GM21825 (cell line): ENCODE measurements around the gene CLCN7.
"Not testable (repeated sequence)": the region's sequence is repeated elsewhere in the genome, so short reads cannot be mapped to it uniquely, and the experiment has no call there.

Experiments
- ATAC-seq: cut with Tn5 transposase; IDR thresholded peaks from one replicate; pipeline ENCODE4 v1.9.1; 2021; ENCODE audit warnings: mild to moderate bottlenecking, moderate library complexity; ENCODE audit not compliant: unreplicated experiment

Gene CLCN7

DNA sequence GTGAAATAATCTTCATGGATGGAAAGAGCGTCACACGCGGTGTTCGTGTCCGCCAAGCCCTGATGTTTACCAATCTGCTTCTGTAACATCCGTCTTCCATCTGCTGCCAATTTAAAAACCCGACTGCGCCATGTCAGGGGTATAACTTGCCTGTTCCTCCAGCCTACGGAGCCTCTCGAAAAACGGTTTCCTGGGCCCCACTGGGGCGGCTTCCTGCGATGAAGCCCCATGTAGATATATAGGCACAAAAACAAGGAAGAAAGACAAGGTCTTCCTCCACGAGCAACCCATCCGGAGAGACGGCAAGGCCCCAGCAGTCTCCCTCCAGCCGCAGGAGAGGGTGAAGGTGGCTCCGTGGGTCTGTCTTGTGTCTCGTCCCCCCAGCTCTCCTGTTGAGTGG, 13.8 kb upstream of the CLCN7 start, which contains the start of gene PTX4:
TSS of gene PTX4 (minus strand) at position 326 of the 400 bp plus-strand sequence. CDS start at position 291, 35 bp downstream.
- ATAC-seq = no peak

DNA sequence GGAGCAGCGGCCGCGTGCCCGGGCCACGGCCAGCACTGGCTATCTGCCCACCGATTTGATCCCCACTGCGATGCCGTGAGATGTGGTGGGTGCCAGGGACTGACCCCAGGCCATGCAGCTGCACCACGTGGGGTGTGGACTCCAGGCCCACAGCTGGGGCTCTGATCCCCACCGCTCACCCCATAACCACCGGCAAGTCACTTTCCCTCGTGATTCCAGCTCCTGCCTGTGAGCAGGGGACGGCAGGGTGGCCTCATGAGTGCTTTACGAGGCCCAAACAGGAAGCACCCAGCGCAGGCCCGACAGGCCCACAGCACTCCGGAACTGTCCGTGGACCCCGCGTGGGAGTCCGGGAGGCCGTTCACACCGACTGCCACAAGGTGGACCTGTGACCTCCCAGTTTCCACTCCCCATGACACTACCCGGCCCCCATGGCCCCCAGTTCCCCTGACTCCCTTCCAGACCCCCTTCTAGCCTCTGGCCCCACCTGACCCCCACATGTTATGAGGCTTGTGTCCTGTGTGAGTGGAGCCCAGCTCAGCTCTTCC, 13.3 kb upstream of the CLCN7 start:
- ATAC-seq = no peak

- ATAC-seq = no peak
These were observed 12.7 kb upstream of the CLCN7 start for GRCh38 chr16:1487395-1488053.

- ATAC-seq = no peak
These were observed 11.9 kb upstream of the CLCN7 start for GRCh38 chr16:1486551-1487390.

DNA sequence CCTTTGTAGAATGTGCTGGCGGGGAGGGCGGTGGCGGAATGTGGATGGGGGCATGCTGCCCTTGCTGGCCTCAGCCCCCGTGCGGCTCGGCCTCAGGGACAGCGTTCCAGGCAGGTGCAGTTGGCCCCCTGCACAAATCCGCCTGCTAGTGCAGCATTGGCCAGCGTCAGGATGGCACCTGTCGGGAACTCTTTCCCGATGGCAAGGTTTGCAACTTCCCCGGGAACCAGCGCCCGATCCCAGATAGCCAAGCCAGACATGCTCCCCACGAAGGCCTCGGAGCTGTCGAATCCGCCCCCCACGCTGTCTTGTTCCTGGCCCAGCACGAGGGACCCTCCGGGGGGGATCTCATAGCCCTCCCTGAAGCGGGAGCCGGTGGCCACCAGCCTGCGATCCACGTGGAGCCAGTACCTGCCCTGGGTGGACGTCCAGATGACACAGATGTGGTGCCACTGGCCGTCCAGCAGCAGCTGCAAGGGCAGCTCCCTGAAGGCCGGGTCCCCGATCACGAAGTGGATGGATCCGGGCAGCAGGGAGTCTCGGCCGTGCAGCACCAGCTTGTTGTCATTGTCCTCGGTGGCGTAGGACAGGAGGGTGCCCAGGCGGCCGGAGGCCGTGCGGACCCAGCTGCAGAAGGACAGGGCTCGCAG, 11.1 kb upstream of the CLCN7 start:
- ATAC-seq = no peak

GRCh38 chr16:1481906-1482835, 7.3 kb upstream of the CLCN7 start:
- ATAC-seq = no peak

DNA sequence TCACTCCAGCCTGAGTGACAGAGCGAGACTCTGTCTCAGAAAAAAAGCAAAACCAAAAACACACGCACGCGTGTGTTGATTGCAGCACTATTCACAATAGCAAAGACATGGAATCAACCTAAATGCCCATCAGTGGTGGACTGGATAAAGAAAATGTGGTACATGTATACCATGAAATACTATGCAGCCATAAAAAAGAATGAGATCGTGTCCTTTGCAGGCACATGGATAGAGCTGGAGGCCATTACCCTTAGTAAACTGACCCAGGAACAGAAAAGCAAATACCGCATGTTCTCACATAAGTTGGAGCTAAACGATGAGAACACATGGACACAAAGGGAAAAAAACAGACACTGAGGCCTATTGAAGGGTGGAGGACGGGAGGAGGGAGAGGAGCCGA, 4.1 kb upstream of the CLCN7 start:
- ATAC-seq = not testable (repeated sequence)

- no peak for ATAC-seq
These were observed 2.2 kb upstream of the CLCN7 start for GRCh38 chr16:1477033-1477432.

DNA sequence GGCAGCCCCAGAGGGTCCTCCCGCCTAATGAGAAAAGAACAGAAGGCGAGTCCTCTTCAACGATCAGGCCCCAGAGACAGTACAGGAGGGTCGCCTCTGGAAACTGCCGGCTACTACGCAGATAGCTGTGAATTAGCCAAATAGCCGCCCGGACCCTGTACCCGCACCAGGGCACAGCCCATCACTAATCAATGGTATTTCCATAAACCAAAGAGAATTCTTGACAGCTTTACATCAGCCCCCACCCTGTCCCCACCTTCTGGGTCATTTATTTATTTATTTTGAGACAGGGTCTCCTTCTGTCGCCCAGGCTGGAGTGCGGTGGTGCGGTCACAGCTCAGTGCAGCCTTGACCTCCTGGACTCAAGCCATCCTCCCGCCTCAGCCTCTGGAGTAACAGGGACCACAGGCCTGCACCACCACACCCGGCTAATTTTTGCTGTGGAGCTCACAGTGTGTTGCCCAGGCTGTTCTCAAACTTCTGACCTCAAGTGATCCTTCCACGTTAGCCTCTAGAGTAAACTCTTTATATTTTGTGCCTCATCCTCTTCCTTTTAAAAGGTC, 805 bp upstream of the CLCN7 start:
- no peak for ATAC-seq

- peak; percentile 26 for ATAC-seq
These were observed 589 bp downstream of the CLCN7 start for GRCh38 chr16:1474082-1474795.

- ATAC-seq = no peak
These were observed 1.9 kb downstream of the CLCN7 start for GRCh38 chr16:1472974-1473373.

DNA sequence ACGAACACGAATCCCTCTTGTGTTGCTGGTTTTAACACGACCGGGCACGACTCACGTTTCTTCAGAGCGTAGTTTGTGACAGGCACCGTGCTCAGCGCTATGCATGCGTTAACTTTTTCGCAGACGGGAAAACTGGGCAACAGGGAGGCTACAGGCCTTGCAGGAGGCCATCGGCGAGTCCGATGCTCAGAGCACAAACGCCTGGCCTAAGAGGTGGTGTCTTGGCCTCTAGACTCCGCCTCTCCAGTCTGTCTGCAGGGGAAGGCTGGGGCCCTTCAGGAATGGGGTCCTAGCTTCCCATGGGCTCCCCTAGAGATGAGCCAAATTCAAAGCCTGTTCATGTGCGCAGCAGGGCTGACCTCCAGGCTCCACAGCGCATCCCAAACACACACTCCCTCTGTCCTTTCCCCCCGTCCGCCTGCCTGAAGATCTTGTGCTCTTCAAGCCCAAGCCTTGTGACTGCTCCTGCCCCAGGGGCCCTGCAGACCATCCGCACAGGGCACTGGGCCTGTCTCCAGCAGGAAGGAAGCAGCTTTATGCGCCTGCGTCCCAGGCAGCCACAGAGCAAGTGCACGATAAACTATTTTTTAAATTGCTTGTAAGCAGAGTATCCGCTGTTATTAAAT, 3.1 kb downstream of the CLCN7 start:
- no peak for ATAC-seq

DNA sequence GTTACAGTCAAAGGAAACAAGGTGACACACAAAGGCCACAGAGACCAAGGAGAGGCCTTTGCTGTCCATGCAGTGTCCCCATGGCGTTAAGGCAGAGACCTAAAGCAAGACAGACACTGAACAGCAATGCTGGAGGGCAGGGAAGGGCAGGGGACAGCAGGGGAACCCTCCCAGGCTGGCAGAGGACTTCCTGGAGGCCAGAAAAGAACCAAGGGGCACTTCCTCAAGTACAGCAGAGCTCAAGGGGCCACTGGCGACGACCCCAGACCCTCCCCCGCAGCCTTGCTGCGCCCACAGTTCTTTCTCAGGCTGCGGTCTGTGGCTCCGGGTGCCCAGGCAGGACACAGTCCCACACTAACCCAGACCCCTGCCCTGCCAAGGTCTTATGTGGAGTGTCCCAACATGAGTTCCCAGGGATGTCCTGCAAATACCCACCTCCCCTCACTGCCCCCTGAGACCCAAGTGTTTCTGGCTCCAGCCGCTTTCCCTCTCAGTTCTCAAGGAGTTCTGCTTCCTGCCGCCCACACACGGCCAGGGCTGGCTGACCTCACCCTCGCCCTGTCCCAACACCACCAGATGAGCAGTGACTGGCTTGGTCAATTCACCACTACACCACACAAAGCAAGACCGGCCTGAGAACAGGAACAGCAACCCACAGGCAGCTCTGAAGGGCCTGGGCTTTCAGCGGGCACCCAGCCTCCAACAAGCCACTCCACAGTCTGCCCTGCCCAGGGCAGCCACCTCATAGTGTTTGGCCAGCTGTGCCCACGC, 4.2 kb downstream of the CLCN7 start:
- ATAC-seq = no peak

GRCh38 chr16:1469693-1470201, 5.1 kb downstream of the CLCN7 start:
- ATAC-seq = no peak

DNA sequence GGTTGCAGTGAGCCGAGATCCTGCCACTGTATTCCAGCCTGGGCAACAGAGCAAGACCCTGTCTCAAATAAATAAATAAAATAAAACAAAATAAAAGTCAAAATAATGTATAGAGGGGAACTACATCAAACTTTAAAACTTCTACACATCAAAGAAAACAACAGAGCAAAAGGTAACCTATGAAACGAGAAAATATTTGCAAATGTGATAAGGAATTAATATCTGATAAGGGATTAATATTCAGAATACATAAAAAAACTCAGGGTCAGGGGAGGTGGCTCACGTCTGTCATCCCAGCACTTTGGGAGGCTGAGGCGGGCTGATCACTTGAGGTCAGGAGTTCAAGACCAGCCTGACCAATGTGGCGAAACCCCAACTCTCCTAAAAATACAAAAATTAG, 5.7 kb downstream of the CLCN7 start:
- ATAC-seq = not testable (repeated sequence)

DNA sequence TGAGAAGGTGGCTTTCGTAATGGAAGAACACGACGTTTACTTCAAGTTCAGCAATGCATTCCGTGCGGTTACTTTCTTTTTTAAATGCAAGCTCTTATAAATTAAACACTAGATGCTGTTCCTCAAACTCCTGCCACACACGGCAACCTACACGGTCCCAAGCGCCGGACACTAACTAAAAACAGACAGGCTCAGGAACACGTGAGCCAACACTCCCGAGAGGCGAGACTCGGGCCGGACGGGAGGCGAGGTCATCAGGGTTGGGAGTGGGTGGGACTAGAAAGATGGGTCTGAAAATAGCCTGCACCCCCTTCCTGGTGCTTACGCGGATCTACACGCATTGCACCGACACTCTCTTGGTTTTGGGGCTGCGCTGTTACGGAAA, 6.4 kb downstream of the CLCN7 start:
- no peak for ATAC-seq

DNA sequence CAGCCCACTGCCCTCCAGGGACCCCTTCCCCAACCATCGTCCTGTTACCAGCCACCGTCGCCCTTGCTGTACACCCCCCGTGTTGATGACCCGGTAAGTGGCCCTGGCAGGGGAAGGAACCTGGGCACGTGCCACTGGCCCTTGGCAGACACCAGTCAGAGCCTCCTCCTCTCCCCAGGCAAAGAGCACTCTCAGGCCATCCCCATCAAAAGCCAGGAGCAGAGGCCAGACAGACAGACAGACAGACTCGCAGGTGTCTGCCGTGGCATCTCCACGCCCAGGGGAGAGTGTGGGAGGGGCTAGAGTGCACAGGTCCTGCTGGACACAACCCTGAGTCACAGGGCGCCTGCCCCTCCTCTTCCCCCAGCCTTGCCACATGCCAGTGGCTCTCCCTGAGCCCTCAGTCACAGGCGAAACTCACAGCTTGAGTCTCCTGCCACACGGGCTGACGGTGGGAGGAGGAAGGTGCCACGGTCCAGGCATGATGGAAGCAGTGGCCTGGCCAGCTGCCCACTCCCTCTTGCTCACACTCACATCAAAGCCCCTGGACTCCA, 7.8 kb downstream of the CLCN7 start:
- ATAC-seq = no peak

DNA sequence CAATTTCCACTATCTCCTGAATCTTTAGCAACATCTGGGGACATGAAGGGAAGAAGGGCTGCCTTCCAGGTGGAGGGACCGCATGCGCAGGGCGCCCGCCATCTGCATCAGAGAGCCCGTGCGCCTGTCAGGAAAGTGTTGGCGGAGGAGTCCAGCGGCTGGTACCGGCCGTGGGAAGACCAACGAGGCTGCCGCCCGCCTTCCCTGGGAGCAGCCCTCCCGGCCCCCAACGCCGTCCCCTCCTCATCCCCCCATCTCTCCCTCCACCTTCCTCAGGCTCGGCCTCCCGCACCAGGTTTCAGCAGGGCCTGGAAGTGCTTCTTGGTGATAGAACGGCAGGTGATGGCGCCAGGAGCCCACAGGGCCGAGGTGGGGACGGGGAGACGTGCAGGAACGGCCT, 8.8 kb downstream of the CLCN7 start:
- no peak for ATAC-seq
